ENCODE measurements around the gene CAPSL.
"Not testable (repeated sequence)": the region's sequence is repeated elsewhere in the genome, so short reads cannot be mapped to it uniquely, and the experiment has no call there.

CAPSL gene

DNA sequence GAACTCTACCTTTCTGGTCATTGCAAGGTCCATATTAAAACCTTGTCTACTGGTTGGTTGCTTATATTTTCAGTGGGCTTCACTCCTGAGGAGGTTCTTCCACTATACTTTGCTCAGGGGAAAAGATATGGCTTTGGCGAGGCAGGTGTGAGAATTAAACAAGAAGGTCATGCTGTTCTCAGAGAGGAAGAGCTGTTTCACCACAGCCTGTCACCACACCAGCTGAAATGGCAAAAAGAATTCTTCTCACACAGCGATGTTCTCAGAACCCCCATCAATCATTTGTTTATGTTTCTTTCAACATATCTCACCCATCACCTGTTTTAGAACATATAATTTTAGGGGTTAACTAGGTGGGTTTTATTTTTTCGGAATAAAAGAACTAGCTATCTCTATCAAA lies 38.6 kb downstream of the CAPSL start:
- peaks cover 7% of the 10 kb centered on the region for H3K9me3 Mint-ChIP-seq
- CTCF ChIA-PET: interaction anchor here (0.8 to 1.1 kb wide), 4 partner anchors 10 to 123 kb away, joined by 3 to 4 read pairs (median 4); no protein-coding TSS in a partner anchor
- H3K4me3 Mint-ChIP-seq: no peak overlapping the region
- DNase-seq: peak; percentile 38
- no peaks in the 10 kb centered on the region for H3K27me3 Mint-ChIP-seq
- H3K36me3 Mint-ChIP-seq: peaks cover 12% of the 10 kb centered on the region
- no peak overlapping the region for H3K27ac Mint-ChIP-seq
- peaks cover 63% of the 10 kb centered on the region for H3K4me1 Mint-ChIP-seq

DNA sequence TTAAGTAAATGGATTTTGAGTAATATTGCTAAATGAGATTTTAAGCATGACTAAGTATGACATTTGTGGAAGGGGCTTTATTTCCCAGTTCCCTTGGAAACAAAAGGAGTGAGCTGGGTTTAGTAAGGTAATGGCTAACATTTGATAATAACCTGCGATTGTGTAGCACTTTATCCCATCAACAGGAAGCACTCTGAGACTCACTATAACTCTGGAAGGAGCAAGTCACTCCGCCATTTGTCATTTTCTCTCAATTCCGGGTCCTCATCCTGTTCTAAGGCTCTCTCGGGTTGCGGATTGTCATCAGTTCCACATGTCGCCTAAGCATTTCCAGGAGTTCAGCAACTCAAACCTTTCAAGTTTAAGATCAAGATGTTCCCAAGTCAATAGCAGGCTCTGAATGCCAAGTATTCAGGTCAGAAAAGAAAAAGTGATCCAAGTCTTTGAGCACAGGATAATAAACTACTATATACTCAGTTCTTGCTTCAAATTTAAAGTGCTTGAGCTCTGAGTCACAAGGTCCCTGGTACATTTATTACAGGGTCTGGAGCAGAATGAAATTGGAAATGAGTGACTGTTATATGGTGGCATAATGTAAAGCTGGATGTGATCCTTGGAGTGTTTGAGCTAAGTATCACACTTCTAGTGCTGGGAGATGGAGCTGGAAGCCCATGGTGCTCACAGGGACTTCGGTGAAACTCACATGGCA lies 39.3 kb downstream of the CAPSL start:
- Mint-ChIP-seq H3K27ac (no peak overlapping the region), H3K9me3 (peaks cover 3% of the 10 kb centered on the region), H3K36me3 (peaks cover 6% of the 10 kb centered on the region), H3K4me1 (peaks cover 56% of the 10 kb centered on the region), H3K27me3 (no peaks in the 10 kb centered on the region), H3K4me3 (no peak overlapping the region)
- CTCF ChIA-PET: interaction anchor here (0.8 to 2.5 kb wide), 7 partner anchors 9 to 122 kb away, joined by 3 to 9 read pairs (median 4); no protein-coding TSS in a partner anchor
- no peak for DNase-seq

DNA sequence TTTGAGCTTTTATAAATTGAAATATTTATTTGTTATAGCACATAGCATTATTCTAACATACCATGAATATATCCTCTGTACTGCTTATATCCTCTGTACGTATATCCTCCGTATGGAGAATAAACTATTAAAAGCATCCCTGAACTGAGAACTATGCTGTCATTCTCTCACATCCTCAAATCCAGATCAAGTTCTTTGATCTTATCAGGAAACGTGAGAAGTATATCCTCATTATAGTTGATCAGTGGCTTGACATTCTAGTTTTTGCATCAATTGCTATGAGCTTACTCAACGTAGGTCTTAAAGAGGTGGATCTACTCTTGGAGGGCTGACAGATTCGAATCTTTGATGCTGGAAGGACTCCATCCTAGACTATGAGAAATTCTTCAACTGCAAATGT lies 44.3 kb downstream of the CAPSL start:
- H3K4me3 Mint-ChIP-seq: no peak overlapping the region
- no peak for DNase-seq
- peaks cover 7% of the 10 kb centered on the region for H3K4me1 Mint-ChIP-seq
- H3K27me3 Mint-ChIP-seq: no peaks in the 10 kb centered on the region
- H3K36me3 Mint-ChIP-seq: peaks cover 3% of the 10 kb centered on the region
- CTCF ChIA-PET: interaction anchor here (3.4 kb wide), 1 partner anchor 12 kb away, joined by 11 read pairs; no protein-coding TSS in a partner anchor
- no peak overlapping the region for H3K27ac Mint-ChIP-seq
- H3K9me3 Mint-ChIP-seq: peaks cover 3% of the 10 kb centered on the region

DNA sequence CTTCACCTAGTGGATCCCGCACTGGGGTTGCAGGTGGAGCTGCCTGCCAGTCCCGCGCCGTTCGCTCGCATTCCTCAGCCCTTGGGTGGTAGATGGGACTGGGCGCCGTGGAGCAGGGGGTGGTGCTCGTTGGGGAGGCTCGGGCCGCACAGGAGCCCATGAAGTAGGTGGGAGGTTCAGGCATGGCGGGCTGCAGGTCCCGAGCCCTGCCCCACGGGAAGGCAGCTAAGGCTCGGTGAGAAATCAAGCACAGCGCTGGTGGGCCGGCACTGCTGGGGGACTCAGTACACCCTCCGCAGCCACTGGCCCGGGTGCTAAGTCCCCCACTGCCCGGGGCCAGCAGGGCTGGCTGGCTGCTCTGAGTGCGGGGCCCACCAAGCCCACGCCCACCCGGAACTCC lies 45.6 kb downstream of the CAPSL start:
- H3K4me3 Mint-ChIP-seq: not testable (repeated sequence)

DNA sequence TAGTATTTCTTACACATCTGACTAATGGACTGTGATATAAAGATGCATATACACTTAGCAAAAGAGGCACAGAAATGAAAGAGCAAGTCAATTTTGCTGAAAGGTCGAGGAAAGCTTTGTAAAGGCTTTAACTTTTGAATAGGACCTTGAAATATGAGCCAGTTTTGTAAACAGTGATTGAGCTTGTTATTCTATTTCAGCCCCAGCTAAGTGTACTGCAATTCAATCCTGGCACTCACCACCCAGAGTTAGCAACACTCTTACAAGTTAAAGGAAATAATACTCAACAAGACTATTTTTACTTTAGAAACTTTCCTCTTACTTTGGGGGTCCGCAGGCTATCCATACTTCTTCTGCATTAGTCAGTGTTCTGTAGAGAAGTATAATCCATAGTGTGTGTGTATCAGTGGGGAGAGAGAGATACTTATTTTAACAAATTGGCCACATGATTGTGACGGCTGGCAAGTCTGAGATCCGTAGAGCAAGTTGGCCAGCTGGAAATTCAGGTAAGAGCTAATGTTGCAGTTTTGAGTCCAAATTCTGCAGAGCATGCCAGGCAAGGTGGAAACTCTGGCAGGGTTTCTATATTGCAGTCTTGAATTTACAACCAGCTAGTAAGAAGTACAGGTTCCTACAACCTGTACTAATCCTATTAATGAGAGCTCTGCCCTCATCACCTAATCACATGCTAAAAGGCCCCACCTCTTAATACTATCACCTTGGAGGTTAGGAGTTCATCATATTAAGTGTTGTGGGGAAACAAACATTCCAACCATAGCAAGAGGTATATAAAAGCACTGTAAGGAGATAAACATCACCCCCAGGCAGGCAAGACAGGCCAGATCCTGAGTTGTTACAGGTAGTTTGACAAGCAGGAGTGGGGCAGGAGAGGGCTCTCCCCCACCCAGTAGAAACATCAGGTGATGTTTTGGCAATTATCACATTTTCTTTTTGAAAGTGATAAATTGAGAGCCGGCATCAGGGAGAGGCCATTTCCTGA lies 48.1 kb downstream of the CAPSL start:
- CTCF ChIA-PET: interaction anchor here (1.1 to 1.8 kb wide), 2 partner anchors 9 to 14 kb away, joined by 3 to 4 read pairs; no protein-coding TSS in a partner anchor
- Mint-ChIP-seq H3K4me3 (no peak overlapping the region), H3K27me3 (no peaks in the 10 kb centered on the region), H3K27ac (no peak overlapping the region), H3K4me1 (no peaks in the 10 kb centered on the region), H3K9me3 (peaks cover 2% of the 10 kb centered on the region), H3K36me3 (peaks cover 2% of the 10 kb centered on the region)
- no peak for DNase-seq

More for the DNA sequence above, 45.6 kb downstream of the CAPSL start:
- not testable (repeated sequence) for H3K4me1 Mint-ChIP-seq, H3K9me3 Mint-ChIP-seq, H3K36me3 Mint-ChIP-seq, H3K27ac Mint-ChIP-seq, DNase-seq, H3K27me3 Mint-ChIP-seq
- CTCF ChIA-PET: interaction anchor here (3.4 kb wide), 1 partner anchor 11 kb away, joined by 11 read pairs; no protein-coding TSS in a partner anchor

DNA sequence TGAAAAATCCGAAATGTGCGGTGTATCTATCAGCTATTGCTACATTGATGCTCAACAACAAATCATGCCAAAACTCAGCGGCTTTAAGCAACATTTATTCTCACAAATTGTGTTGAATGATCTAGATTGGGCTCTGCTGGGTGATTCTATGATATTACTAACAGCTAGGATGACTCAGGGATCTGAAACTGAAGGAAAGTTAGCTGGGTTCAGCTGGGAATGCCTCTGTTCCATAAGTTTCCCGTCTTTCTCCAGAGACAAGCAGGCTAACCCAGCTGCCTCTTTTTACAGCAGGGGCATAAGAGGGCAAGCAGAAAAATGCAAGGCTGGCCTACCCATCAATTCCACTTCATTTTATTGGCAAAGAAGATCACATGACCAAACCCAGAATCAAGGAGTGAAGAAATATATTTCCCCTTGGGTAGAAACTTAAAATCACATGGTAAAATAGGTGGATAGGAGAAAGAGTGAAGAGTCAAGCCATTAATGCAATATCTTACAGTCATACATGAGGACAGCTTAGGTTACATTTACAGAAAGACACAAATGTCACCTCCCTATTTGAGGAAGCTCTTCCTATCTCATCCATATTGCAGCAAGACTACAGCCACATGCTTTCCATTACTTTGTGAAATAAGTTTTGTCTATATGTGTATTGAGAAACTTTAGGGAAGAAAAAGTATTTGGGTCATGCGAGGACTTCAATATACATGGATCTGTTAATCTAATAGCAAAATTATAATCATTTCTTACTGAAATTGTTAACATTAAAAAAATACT lies 50.9 kb downstream of the CAPSL start:
- DNase-seq: no peak
- H3K27me3 Mint-ChIP-seq: no peaks in the 10 kb centered on the region
- peaks cover 17% of the 10 kb centered on the region for H3K36me3 Mint-ChIP-seq
- peaks cover 2% of the 10 kb centered on the region for H3K9me3 Mint-ChIP-seq
- H3K4me1 Mint-ChIP-seq: peaks cover 21% of the 10 kb centered on the region
- H3K27ac Mint-ChIP-seq: no peak overlapping the region
- CTCF ChIA-PET: no interaction called here
- no peak overlapping the region for H3K4me3 Mint-ChIP-seq

DNA sequence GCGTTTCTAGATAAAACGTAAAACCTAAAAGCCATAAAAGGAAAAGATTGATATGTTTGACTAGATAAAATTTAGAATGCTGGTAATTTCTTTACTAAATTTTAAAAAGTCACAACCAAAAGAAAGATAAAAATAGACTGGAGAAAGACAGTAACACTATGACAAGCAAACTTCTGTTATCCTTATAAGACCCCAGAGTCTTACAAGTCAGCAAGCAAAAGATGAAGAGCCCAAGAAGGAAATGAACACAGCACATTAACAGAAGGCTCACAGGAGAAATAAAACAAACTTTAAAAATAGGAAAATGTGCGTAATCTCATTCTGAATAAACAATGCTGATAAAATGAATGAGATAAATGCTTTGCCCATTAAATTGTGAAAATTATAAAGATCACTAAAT lies 52.0 kb downstream of the CAPSL start:
- Mint-ChIP-seq H3K4me3 (no peak overlapping the region), H3K4me1 (peaks cover 32% of the 10 kb centered on the region), H3K27me3 (no peaks in the 10 kb centered on the region), H3K27ac (no peak overlapping the region), H3K36me3 (peaks cover 21% of the 10 kb centered on the region), H3K9me3 (no peaks in the 10 kb centered on the region)
- no peak for DNase-seq
- CTCF ChIA-PET: no interaction called here

DNA sequence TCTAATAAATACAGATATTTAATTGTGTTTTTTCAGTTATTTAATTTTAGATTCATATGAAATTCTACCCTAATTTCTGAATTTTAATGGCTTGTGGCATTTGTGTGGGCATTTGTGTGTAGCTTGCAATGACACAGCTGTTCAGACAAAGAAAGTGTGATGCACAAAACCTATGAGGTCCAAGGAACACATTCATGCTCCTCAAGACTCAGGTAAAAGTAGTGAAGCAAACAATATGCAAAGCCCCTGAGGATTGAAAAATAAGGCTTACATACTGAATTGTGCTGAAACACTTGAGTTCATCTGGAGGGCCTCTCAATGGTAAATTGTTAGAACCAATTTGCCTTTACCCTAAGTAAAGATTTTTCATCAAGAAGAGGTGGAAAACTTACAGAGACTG lies 53.6 kb downstream of the CAPSL start:
- CTCF ChIA-PET: no interaction called here
- Mint-ChIP-seq H3K27ac (no peak overlapping the region), H3K4me1 (peaks cover 44% of the 10 kb centered on the region), H3K9me3 (no peaks in the 10 kb centered on the region), H3K36me3 (peaks cover 34% of the 10 kb centered on the region), H3K27me3 (no peaks in the 10 kb centered on the region), H3K4me3 (no peak overlapping the region)
- DNase-seq: no peak

DNA sequence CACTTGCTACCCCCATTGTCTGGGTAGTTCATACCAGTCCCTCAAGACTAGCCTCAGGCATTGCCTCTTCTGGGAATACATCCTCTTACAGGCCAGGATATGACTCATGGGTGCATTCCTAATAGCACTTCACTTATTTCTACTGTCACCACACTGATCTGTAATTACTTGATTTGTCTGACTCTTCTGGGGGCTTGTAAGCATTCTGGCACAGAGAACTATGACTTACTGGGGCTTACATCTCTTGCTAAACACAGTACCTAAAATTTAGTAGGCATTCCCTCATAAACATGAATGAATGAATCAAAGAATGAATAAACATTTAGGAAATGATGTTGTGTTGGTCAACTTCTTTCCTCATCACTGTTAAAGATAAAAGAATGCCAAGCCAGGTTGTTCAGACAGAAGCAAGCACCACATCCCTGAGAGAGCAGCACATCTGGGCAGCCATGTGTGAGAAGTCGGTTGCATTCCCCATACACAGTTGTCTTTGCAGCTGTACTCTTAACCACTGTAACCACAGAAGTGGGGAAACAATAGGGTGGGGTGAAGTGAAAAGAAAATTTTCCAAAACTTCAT lies 54.1 kb downstream of the CAPSL start:
- Mint-ChIP-seq H3K36me3 (peaks cover 39% of the 10 kb centered on the region), H3K9me3 (no peaks in the 10 kb centered on the region), H3K4me1 (peaks cover 49% of the 10 kb centered on the region), H3K4me3 (no peak overlapping the region), H3K27ac (peak overlapping the region; percentile 8), H3K27me3 (no peaks in the 10 kb centered on the region)
- CTCF ChIA-PET: no interaction called here
- no peak for DNase-seq

DNA sequence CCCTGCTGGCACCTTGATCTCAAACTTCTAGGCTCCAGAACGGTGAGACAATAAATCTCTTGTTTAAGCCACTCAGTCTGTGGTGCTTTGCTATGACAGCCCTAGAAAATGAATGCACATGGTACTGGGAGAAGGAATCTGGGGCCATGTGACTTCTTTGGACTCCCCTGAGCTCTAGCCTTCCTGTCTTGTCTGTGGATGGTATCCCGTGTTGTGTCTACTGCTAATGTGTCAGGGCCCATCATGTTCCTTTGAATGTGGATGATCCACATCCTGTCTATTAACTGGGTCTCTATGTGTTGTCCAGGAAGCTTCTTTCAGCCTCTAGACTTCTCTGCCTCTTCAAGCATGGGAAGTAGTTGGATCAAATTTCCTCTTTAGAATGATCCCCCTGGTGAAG lies 56.7 kb downstream of the CAPSL start:
- CTCF ChIA-PET: interaction anchor here (0.7 to 3.0 kb wide), 12 partner anchors 9 to 231 kb away, joined by 3 to 11 read pairs (median 4); no protein-coding TSS in a partner anchor
- H3K27ac Mint-ChIP-seq: no peak overlapping the region

DNA sequence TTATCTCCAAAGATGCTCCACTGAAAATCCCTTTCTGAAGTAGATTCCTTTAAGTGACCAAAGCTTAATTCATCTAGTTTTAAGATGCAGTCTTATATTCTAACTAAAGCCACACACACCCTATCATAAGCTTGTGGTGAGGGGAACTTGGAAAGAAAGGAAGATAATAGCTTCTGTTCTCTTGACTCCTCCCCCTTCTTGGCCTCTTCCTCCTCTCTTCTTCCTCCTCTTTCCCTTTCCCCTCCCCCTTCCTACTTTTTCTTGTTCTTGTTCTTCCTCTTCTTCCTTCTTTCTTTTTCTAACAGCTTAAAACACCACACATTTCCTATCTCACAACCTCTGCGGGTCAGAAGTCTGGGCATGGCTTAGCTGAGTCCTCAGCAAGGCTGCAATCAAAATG lies 58.3 kb downstream of the CAPSL start:
- CTCF ChIA-PET: interaction anchor here (0.8 to 1.9 kb wide), 5 partner anchors 10 to 229 kb away, joined by 3 to 6 read pairs (median 3); no protein-coding TSS in a partner anchor

More for the DNA sequence above, 56.7 kb downstream of the CAPSL start:
- peaks cover 63% of the 10 kb centered on the region for H3K36me3 Mint-ChIP-seq
- no peak overlapping the region for H3K4me3 Mint-ChIP-seq
- H3K27me3 Mint-ChIP-seq: no peaks in the 10 kb centered on the region
- peaks cover 74% of the 10 kb centered on the region for H3K4me1 Mint-ChIP-seq
- H3K9me3 Mint-ChIP-seq: no peaks in the 10 kb centered on the region
- no peak for DNase-seq

DNA sequence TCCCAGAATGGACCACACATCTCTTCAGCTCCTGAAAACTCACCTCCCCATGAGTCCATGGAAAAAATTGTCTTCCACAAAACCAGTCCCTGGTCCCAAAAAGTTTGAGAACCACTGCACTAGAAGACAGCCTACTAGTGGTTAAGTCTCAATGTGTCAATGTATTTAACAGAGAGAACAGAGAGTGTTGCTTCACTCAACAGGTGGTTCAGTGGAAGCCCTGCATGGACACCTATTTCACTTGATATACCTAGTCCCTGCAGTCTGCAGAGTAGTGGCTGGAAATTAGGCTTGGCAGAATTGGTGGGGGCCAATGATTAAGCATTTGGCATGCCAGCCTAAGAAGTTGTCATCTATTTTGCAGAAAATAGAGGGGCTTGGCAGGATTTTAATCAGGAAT lies 58.8 kb downstream of the CAPSL start:
- no peak for DNase-seq
- peaks cover 85% of the 10 kb centered on the region for H3K36me3 Mint-ChIP-seq
- no peaks in the 10 kb centered on the region for H3K27me3 Mint-ChIP-seq
- H3K9me3 Mint-ChIP-seq: peaks cover 1% of the 10 kb centered on the region
- H3K27ac Mint-ChIP-seq: peak overlapping the region; percentile 58
- peaks cover 93% of the 10 kb centered on the region for H3K4me1 Mint-ChIP-seq
- H3K4me3 Mint-ChIP-seq: no peak overlapping the region
- CTCF ChIA-PET: interaction anchor here (0.7 to 1.7 kb wide), 5 partner anchors 10 to 229 kb away, joined by 3 to 6 read pairs (median 3); no protein-coding TSS in a partner anchor

More for the DNA sequence above, 58.3 kb downstream of the CAPSL start:
- DNase-seq: no peak
- peak overlapping the region; percentile 64 for H3K27ac Mint-ChIP-seq
- H3K4me3 Mint-ChIP-seq: no peak overlapping the region
- H3K36me3 Mint-ChIP-seq: peaks cover 79% of the 10 kb centered on the region
- H3K4me1 Mint-ChIP-seq: peaks cover 90% of the 10 kb centered on the region
- no peaks in the 10 kb centered on the region for H3K27me3 Mint-ChIP-seq
- peaks cover 1% of the 10 kb centered on the region for H3K9me3 Mint-ChIP-seq

DNA sequence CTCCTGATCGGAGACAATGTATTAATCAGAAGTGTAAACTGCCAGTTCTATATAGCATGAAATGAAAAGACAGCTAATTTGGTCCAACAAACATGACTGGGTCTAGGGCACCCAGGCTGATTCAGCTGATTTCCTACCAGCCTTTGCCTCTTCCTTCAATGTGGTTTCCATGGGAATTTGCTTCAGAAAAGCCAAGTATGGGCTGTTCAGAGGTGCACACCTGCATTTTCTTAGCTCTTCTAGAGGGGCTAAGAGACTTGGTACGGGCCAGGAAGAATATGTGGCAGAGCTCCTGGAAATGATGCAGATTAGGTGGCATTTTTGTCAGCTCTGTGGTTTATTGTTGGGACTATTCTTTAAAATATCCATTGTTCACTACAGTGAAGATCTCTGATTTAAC lies 59.3 kb downstream of the CAPSL start:
- CTCF ChIA-PET: interaction anchor here (0.7 to 1.7 kb wide), 4 partner anchors 9 to 228 kb away, joined by 3 to 6 read pairs (median 3); no protein-coding TSS in a partner anchor
- Mint-ChIP-seq H3K27ac (no peak overlapping the region), H3K36me3 (peaks cover 86% of the 10 kb centered on the region), H3K4me1 (peaks cover 94% of the 10 kb centered on the region), H3K4me3 (no peak overlapping the region), H3K9me3 (peaks cover 1% of the 10 kb centered on the region), H3K27me3 (no peaks in the 10 kb centered on the region)
- no peak for DNase-seq

Measured in activated naive CD4-positive, alpha-beta T cell treated with anti-CD3 and anti-CD28 coated beads, Interleukin-2, amount 10 ng/mL, durations not matched to agents 7 days and 5 days (primary cell).